GM18873 (cell line): Measurements from ENCODE around the gene EMCN.
"Not testable (repeated sequence)": the region's sequence is repeated elsewhere in the genome, so short reads cannot be mapped to it uniquely, and the experiment has no call there.

Experiments used
- ATAC-seq: cut with Tn5 transposase; IDR thresholded peaks from one replicate; pipeline ENCODE4 v1.9.1; 2021; ENCODE audit warnings: mild to moderate bottlenecking, moderate library complexity, moderate number of reproducible peaks; ENCODE audit not compliant: unreplicated experiment, low FRiP score

Gene EMCN

GRCh38 chr4:100517864-100518341 is at the start of gene EMCN:
TSS of gene EMCN (minus strand) at chr4:100518022. CDS start at chr4:100517914, 108 bp downstream.
- ATAC-seq: no peak

- no peak for ATAC-seq
These were observed 48.6 kb upstream of the EMCN start for GRCh38 chr4:100566396-100566795.

- no peak for ATAC-seq
These were observed 39.5 kb upstream of the EMCN start for GRCh38 chr4:100557306-100557705.

GRCh38 chr4:100555611-100556337 is 38.0 kb upstream of the EMCN start:
- no peak for ATAC-seq

GRCh38 chr4:100548200-100548560 is 30.4 kb upstream of the EMCN start:
- no peak for ATAC-seq

GRCh38 chr4:100547541-100548199 is 29.8 kb upstream of the EMCN start:
- no peak for ATAC-seq

- no peak for ATAC-seq
These were observed 27.6 kb upstream of the EMCN start for GRCh38 chr4:100545427-100545826.

GRCh38 chr4:100540131-100540530 is 22.3 kb upstream of the EMCN start:
- no peak for ATAC-seq

- no peak for ATAC-seq
These were observed 21.9 kb upstream of the EMCN start for GRCh38 chr4:100539706-100540105.

GRCh38 chr4:100533741-100534140 is 15.9 kb upstream of the EMCN start:
- ATAC-seq: no peak

- not testable (repeated sequence) for ATAC-seq
These were observed 12.3 kb upstream of the EMCN start for GRCh38 chr4:100530161-100530560.

GRCh38 chr4:100525686-100526085 is 7.9 kb upstream of the EMCN start:
- ATAC-seq: no peak

- no peak for ATAC-seq
These were observed 1.4 kb upstream of the EMCN start for GRCh38 chr4:100519205-100519604.

GRCh38 chr4:100516225-100516624 is 1.6 kb downstream of the EMCN start:
- no peak for ATAC-seq

- ATAC-seq: no peak
These were observed 5.9 kb downstream of the EMCN start for GRCh38 chr4:100511896-100512295.

- ATAC-seq: no peak
These were observed 7.3 kb downstream of the EMCN start for GRCh38 chr4:100510551-100510950.

GRCh38 chr4:100509386-100509785 is 8.4 kb downstream of the EMCN start:
- ATAC-seq: no peak

- no peak for ATAC-seq
These were observed 9.1 kb downstream of the EMCN start for GRCh38 chr4:100508691-100509090.

GRCh38 chr4:100504086-100504874 is 13.5 kb downstream of the EMCN start:
- ATAC-seq: no peak

- no peak for ATAC-seq
These were observed 20.0 kb downstream of the EMCN start for GRCh38 chr4:100497791-100498190.

GRCh38 chr4:100495074-100495473 is 22.7 kb downstream of the EMCN start:
- no peak for ATAC-seq
